Iris pigment epithelial cell (primary cell): ENCODE data around the gene DSTN.

Experiments used
- DNase-seq: peaks from one replicate; pipeline ENCODE4 v3.0.0-alpha.2; 2011; ENCODE audit warnings: low read depth

DSTN gene

GRCh38 chr20:17580895-17581294, 11.0 kb downstream of the DSTN start:
- no peak for DNase-seq

- DNase-seq = no peak
Measured at GRCh38 chr20:17583126-17583525, 13.3 kb downstream of the DSTN start.

DNA sequence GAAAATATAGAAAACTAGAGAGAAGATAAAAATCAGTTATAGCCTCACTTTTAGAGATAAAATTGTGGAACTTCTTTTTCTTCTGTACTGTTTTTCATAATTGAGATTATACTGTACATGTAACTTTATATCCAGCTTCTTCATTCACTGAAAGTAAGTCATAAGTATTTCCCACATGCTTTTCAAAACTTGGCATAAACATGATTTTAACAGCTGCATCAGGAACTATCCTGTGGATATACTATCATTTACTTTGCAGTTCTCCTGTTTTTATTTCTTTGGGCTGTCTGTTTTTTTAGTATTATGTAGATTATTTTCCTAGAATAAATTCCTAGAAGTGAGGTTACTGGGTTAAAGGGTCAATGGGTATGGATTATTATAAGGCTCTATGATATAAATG, 14.8 kb downstream of the DSTN start:
- no peak for DNase-seq

DNA sequence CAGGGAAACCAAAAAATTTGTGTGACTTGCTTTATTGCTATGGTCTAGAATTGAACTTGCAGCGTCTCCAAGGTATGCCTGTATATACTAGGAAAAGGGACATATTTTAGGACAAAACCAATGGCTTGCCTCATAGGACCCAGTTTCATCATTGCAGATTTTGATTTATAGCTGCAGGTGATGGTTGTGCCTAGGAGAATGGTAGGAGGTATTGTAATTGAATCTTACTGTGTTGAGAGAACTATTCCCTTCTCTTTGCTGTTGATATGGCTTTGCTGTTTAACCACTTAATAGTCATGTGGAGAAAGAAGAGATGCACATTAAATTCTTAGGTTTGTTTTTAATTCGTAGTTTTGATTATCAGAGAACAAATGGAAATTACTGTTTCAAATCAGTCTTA, 16.4 kb downstream of the DSTN start:
- no peak for DNase-seq

DNA sequence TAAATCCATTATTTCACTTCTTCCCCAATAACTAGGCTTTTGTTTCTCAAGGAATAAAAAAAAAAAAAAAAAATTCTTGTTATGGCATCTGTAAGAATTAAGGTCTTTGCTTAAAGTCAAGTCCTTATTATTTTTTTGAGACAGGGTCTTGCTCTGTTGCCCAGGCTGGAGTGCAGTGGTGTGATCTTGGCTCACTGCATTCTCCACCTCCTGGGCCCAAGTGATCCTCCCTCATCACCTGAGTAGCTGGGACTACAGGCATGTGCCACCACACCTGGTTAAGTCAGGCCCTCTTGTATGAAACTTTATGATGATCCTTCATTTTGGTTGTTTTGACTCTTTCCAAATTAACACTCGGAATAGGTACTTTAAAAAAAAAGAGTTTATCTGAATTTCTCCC, 17.3 kb downstream of the DSTN start:
- no peak for DNase-seq

DNA sequence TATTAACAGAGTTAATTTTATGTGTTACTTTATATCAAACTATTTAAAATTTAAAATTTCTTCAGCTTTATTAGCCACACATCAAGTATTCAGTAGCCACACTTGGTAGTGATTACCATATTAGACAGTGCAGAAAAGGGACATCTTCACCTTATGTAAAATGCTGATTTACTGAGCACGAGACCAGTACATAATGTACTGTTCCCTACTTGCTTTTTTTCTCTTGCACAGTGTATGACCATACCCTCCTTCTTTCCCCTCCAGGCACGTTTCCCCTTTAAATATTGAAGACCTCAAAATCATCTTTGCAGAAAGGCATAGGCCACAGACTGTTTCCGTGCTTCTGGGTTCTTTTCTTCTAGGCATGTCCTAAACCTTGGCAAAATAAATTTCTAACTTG, 17.9 kb downstream of the DSTN start:
- no peak for DNase-seq

DNA sequence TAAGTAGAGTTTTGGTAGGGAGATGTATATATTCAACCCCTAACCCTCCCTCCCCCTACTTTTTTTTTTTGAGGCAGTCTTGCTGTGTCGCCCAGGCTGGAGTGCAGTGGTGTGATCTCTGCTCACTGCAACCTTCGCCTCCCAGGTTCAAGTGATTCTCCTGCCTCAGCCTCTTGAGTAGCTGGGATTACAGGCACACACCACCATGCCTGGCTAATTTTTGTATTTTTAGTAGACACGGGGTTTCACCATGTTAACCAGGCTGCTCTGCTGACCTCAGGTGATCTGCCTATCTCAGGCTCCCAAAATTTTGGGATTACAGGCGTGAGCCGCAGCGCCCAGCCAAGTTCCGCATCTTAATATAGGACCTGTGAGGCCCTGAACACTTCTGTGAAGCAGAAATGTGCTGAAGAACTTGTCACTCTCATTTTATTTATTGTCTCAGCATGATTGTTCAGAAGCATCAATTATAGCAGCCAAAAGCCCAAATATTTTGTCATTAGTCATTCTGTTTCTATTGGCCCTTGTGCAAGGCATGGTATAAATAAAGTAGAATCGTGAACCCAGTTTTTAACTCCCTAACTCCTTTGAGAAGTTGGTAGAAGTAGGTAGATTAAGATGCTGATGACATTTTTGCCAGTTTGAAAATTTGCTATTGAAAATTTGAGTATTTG, 19.4 kb downstream of the DSTN start:
- DNase-seq = no peak

GRCh38 chr20:17590245-17590644, 20.4 kb downstream of the DSTN start:
- DNase-seq = no peak

- DNase-seq = no peak
Measured at GRCh38 chr20:17593902-17594301, 24.0 kb downstream of the DSTN start.

- peak; percentile 88 for DNase-seq
Measured at GRCh38 chr20:17594443-17594842, 24.6 kb downstream of the DSTN start.

GRCh38 chr20:17595856-17596255, 26.0 kb downstream of the DSTN start:
- no peak for DNase-seq

DNA sequence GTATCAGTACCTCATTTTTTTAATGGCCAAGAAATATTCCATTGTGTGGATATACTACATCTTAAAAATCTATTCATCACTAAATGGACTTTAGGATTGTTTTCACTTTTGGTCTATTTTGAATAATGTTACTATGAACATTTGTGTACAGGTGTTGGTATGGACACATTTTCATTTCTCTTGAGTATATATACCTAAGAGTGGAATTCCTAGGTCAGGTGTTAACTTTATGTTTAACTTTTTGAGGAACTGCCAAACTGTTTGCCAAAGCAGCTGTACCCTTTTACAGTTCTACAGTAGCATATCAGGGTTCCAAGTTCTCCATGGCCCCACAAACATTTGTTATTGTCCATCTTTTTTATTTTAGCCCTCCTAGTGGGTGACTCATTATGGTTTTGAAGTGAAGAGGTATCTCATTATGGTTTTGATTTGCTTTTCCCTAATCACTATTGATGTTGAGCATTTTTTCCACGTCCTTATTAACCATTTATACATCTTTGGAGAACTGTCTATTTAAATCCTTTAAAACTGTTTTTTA, 28.2 kb downstream of the DSTN start:
- DNase-seq = no peak

- no peak for DNase-seq
Measured at GRCh38 chr20:17601957-17602356, 32.1 kb downstream of the DSTN start.

- no peak for DNase-seq
Measured at GRCh38 chr20:17602493-17602892, 32.6 kb downstream of the DSTN start.

DNA sequence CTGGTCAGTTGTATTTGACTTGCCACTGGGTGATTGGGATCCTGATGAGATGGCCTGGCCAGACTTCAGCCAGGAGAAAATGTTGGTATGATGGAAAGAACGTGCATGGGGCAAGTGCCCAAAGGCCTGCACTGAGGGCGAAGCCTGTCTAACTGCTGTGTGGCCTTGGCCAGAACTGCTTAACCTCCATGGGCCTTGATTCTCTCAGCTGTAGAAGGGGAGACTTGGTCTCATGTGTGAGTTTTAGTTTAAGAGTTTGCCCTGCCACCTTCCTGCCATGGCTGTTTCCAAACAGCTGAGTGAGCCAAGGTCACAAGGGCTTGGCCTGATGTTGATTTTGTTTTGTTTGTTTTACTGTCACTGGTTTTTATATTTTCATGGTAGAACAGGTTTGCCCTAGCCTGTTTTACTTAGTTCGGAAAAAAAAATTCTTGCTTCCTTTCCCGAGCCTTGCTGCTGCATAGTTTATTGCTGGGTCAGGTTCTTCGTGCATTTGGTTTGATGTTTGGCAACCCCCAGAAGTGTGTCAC, 35.3 kb downstream of the DSTN start:
- no peak for DNase-seq

GRCh38 chr20:17606001-17606400, 36.1 kb downstream of the DSTN start:
- no peak for DNase-seq

GRCh38 chr20:17608701-17609497, 39.0 kb downstream of the DSTN start:
- no peak for DNase-seq

- no peak for DNase-seq
Measured at GRCh38 chr20:17609811-17610377, 40.0 kb downstream of the DSTN start.

GRCh38 chr20:17610566-17611289, 40.9 kb downstream of the DSTN start:
- DNase-seq = no peak

DNA sequence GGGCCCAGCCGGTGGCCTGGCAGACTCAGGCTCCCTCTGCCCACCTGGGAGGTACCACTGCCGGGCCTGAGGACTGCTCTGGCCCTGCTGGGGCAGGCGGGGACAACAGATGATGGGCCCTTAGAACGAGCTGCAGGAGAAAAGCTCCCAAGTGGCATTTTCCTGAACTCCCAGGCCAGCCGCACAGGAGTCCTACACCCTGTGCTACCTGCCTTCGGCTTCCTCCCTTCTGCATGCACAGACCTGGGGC, 41.3 kb downstream of the DSTN start:
- no peak for DNase-seq

GRCh38 chr20:17611540-17612286, 41.8 kb downstream of the DSTN start:
- DNase-seq = peak; percentile 38
